Left lung (tissue), 10 donors: ENCODE data around the gene CFAP73. TPM values are rescaled to one million over a fixed set of nuclear protein-coding genes. Genes with fewer than 3 reads are reported as not detected.
A peak's percentile ranks its signal among the peaks of the same experiment; 100 is the strongest.

Experiments used
- ATAC-seq: fragments of 200-7000 bp; cut with Tn5 transposase; one replicate; pipeline ENCODE4 v1.9.1; 2020; ENCODE audit warnings: moderate library complexity
- DNase-seq, 4 donors: peaks; one replicate each; pipeline ENCODE4 v3.0.0-alpha.2; 2013 to 2020
- H3K27ac ChIP-seq, 2 donors: fragments of 200-600 bp; sonication (generic) in 1 of 2; one replicate each; pipeline versions ENCODE4 v1.5.0 to v1.8.0; 2020 to 2021
- H3K27me3 ChIP-seq, 2 donors: fragments of 200-600 bp; sonication (generic) in 1 of 2; one replicate each; pipeline versions ENCODE4 v1.5.0 to v1.8.0; 2020 to 2021
- H3K36me3 ChIP-seq, 2 donors: fragments of 200-600 bp; sonication (generic) in 1 of 2; one replicate each; pipeline versions ENCODE4 v1.5.0 to v1.8.0; 2020 to 2021
- H3K4me1 ChIP-seq, 2 donors: fragments of 200-600 bp; one replicate each; pipeline ENCODE4 v1.8.0; 2021
- H3K4me3 ChIP-seq, 2 donors: fragments of 200-600 bp; sonication (generic) in 1 of 2; one replicate each; pipeline versions ENCODE4 v1.5.0 to v1.8.0; 2020 to 2021; ENCODE audit warnings: mild to moderate bottlenecking in 1 of 2
- H3K9me3 ChIP-seq, 2 donors: fragments of 200-600 bp; sonication (generic) in 1 of 2; one replicate each; pipeline versions ENCODE4 v1.5.0 to v1.8.0; 2020 to 2021
- CTCF ChIP-seq, 2 donors: fragments of 200-600 bp; sonication (generic) in 1 of 2; IDR thresholded peaks; one replicate each; pipeline versions ENCODE4 v1.5.0 to v1.8.0; 2021; ENCODE audit warnings: antibody characterized with exemption in 2 of 2
- intact Hi-C, 2 donors: fragments of 100-400 bp; cut with DNase I; formaldehyde crosslinking; loops; one replicate each; pipeline versions ENCODE4 v1.11.2 to v1.14.2; 2022
- polyA plus RNA-seq, 6 donors: library from polyadenylated mRNA; unstranded; fragments of 120-200 nt; gene quantifications; one replicate each; pipeline ENCODE4 v1.2.1, GENCODE V29; 2013; ENCODE audit not compliant: insufficient read length in 6 of 6
- total RNA-seq, 2 donors: library from RNA; stranded (reverse); fragmentation: NEBNext Ultra II Directional; extraction: Animal tissue kit (Norgen Biotek cat#: 25700); gene quantifications; one replicate each; pipeline ENCODE4 v1.2.1, GENCODE V29; 2021
- donor health status: DM: no; HTN: yes; CAD: no.
- donor health status: DM: no; HTN: no; CAD: no.

Gene CFAP73
- total and polyA plus RNA-seq, 8 donors, result 0.66 to 5.4 (median 3.6) TPM; not detected in 1

DNA sequence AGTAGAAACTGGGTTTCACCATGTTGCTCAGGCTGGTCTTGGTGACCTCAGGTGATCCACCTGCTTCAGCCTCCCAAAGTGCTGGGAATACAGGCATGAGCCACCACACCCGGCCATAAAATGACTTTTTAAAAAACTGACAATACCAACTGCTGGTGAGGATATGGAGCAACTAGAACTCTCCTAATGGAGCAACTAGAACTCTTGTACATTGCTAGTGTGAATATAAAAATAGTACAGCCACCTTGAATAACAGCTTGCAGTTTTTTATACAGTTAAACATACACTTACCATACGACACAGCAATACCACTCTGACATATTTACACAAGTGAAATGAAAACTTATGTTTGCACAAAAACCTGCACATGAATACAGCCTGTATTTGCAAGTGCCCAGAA, 2.5 kb upstream of the CFAP73 start:
- Histone ChIP-seq H3K27ac (no peak overlapping the region), H3K4me1 (peaks cover 0 to 14% of the 10 kb centered on the region in 2 donors), H3K36me3 (no peaks in the 10 kb centered on the region), H3K4me3 (no peak overlapping the region), H3K27me3 (peaks cover 7 to 59% of the 10 kb centered on the region in 2 donors), H3K9me3 (no peaks in the 10 kb centered on the region)
- TF ChIP-seq CTCF (IDR thresholded peaks at IDR 0.05), result no peak
- intact Hi-C loops, result no loop called here
- no peak for DNase-seq
- no peak for ATAC-seq

GRCh38 chr12:113151655-113152054, 2.1 kb downstream of the CFAP73 start:
- H3K36me3 ChIP-seq, result no peaks in the 10 kb centered on the region
- peaks cover 33 to 78% of the 10 kb centered on the region in 2 donors for H3K27me3 ChIP-seq
- intact Hi-C loops, result no loop called here
- H3K9me3 ChIP-seq, result no peaks in the 10 kb centered on the region
- TF ChIP-seq CTCF (IDR thresholded peaks at IDR 0.05), result no peak
- H3K27ac ChIP-seq, result no peak overlapping the region
- no peak for ATAC-seq
- peaks cover 0 to 22% of the 10 kb centered on the region in 2 donors for H3K4me1 ChIP-seq
- H3K4me3 ChIP-seq, result no peak overlapping the region
- DNase-seq, result no peak

DNA sequence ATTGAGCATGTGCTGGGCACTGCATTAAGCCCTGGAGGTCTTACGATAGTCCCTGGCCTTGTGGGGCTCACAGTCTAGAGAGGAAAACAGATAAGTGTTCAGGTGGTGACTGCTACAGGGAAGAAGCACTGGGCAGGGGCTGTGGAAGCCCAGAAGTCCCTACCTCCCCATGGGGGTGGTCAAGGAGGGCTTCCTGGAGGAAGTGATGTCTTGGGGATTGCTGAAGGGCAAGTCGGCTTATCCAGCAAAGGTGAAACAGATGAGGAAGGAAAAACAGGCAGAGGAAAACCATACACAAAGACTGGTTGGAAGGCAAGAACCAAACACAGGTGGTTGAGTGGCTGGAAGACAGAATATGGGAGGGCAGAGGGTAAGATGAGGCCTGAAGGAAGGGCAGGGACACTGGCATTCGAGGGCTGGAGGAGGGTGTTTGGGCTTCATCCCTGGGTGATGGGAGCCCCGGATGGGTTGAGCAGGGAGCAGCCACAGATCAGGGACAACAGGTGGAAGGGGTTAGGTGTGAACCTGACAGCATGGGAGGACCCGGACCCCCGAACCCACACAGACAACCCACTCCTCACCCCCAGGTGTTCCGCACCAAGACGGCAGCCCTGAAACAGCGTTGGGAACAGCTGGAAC, 2.8 kb downstream of the CFAP73 start:
- Histone ChIP-seq H3K4me3 (peak overlapping the region in 1 of 2 donors; percentile 20), H3K27ac (no peak overlapping the region), H3K27me3 (peaks cover 33 to 74% of the 10 kb centered on the region in 2 donors), H3K36me3 (peaks cover 0 to 3% of the 10 kb centered on the region in 2 donors), H3K9me3 (no peaks in the 10 kb centered on the region), H3K4me1 (peaks cover 0 to 22% of the 10 kb centered on the region in 2 donors)
- ATAC-seq (no peak), DNase-seq (no peak)
- intact Hi-C loops, result no loop called here
- no peak for TF ChIP-seq CTCF (IDR thresholded peaks at IDR 0.05)

- Histone ChIP-seq H3K27ac (no peak overlapping the region), H3K4me3 (peak overlapping the region; percentile 15 to 20), H3K36me3 (peaks cover 0 to 11% of the 10 kb centered on the region in 2 donors), H3K27me3 (peaks cover 33 to 74% of the 10 kb centered on the region in 2 donors), H3K9me3 (no peaks in the 10 kb centered on the region), H3K4me1 (peaks cover 0 to 22% of the 10 kb centered on the region in 2 donors)
- peak; percentile 92 for ATAC-seq
- intact Hi-C loops, result no loop called here
- peak; percentile 15 to 19 for TF ChIP-seq CTCF (IDR thresholded peaks at IDR 0.05)
- DNase-seq, result peak; percentile 49 to 90 (median 78)
Observed at GRCh38 chr12:113152835-113153814, 3.6 kb downstream of the CFAP73 start.
